Measurements from ENCODE around the gene CYSLTR1. TPM values are rescaled to one million over a fixed set of nuclear protein-coding genes. Genes with fewer than 3 reads are reported as not detected.
"Not testable (repeated sequence)": the region's sequence is repeated elsewhere in the genome, so short reads cannot be mapped to it uniquely, and the experiment has no call there.

CYSLTR1 gene
- polyA plus RNA-seq, 3 donors, result 0.33 to 2.6 (median 1.8) TPM

DNA sequence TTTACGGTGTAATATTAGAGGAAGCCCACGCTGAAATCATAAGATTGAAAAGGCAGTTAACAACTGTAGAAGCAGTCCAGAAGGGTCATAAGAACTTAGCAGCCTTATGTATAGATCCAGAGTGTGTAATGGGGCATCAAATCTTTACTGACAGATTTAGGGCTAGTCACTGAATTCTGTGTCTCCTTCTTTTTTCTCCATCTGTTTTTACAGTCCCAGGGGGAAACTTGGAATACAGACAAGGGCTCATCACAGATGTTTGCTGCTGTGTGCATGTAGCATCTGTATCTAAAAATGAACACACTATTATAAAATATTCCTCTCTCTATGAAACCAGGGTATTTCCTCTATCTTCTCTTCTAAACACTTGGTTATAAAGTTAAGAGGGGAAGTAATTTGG, 43.9 kb downstream of the CYSLTR1 start:
- WGBS, 3 donors, result 60 to 84% (median 72%) methylated on average over 2 of the region's 2 CpGs
- H3K27ac ChIP-seq (ENCODE audit: low read depth, low read length), result no peak overlapping the region

DNA sequence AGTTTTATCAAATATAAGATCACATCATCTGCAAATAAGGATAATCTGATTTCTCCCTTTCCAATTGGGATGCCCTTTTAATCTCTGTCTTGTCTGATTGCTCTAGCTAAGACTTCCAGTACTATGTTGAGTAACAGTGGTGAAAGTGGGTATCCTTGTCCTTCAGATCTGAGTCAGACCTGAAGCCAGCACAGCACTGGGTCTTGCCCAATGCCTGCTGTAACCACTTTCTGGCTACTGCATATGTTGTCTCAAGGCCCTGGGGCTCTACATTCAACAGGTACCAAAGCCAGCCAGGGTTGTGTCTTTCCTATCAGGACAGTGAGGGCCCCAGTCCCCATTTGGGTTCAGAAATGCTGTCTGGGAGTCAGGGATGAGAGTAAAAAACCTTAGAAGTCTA, 90.3 kb downstream of the CYSLTR1 start:
- no peak overlapping the region for H3K27ac ChIP-seq (ENCODE audit: low read depth, low read length)

DNA sequence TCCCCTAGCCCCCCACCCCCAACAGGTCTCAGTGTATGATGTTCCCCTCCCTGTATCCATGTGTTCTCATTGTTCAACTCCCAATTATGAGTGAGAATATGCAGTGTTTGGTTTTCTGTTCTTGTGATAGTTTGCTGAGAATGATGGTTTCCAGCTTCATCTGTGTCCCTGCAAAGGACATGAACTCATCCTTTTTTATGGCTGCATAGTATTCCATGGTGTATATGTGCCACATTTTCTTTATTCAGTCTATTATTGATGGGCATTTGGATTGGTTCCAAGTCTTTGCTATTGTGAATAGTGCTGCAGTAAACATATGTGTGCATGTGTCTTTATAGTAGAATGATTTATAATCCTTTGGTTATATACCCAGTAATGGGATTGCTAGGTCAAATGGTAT, 101.4 kb downstream of the CYSLTR1 start:
- H3K27ac ChIP-seq (ENCODE audit: low read depth, low read length), result not testable (repeated sequence)

Other genes with a start within 250 kb of the CYSLTR1 start
- gene PGK1, start 223.4 kb downstream of the CYSLTR1 start, polyA plus RNA-seq, result 100 to 1,000 TPM in 2 of 3 donors, 10 to 100 TPM in 1; 63.5 to 217 (median 145) TPM
- gene TAF9B, start 188.0 kb downstream of the CYSLTR1 start, polyA plus RNA-seq, result 10 to 100 TPM in 2 of 3 donors, 1 to 10 TPM in 1; 4.7 to 18.8 (median 11.0) TPM

Data from adipose tissue (tissue), 3 donors.